ENCODE data around the gene MAP6. TPM values are rescaled to one million over a fixed set of nuclear protein-coding genes. Genes with fewer than 3 reads are reported as not detected.
A peak's percentile ranks its signal among the peaks of the same experiment; 100 is the strongest.

The MAP6 gene
- total and polyA plus RNA-seq, 2 of the 13 experiments (the other 11 are each of a cell fraction or from before 2014, with no cell fraction given): 0.04 TPM; not detected in 1

DNA sequence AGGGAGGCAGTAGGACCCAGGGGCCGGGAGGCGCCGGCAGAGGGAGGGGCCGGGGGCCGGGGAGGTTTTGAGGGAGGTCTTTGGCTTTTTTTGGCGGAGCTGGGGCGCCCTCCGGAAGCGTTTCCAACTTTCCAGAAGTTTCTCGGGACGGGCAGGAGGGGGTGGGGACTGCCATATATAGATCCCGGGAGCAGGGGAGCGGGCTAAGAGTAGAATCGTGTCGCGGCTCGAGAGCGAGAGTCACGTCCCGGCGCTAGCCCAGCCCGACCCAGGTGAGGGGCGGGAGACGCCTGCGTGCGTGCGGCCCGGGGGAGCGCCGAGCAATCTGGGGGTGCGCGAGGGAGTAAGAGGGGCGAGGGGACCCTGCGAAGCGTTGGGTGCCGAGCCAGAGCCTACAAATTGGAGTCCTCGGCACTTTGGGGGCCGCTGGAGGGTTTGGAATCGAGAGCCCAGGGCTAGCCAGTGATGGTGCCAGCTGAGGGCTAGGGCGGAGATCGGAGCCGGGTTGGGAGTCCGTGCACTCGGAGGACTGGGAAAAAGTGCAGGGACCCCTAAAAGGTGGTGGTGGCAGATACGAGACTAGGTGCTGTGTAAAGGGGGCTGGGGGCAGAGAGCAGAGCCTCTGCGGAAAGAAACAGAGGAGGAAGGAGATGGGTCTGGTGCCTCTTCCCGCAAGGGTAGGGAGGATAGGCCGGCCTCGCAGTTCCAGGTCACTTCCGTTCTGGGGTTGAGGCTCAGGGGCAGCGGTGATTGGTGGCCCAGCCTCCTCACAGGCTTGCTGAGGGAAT lies 106.6 kb downstream of the MAP6 start, which contains the start of gene SERPINH1 (continued):
- TF ChIP-seq MZF1 (CRISPR knock-in tag; IDR thresholded peaks at IDR 0.05; ENCODE audit: borderline replicate concordance) (no peak), ZBED4 (CRISPR knock-in tag; IDR thresholded peaks at IDR 0.05; ENCODE audit: borderline replicate concordance) (no peak; the same call in 1 of the 2 replicates), HHEX (CRISPR knock-in tag; IDR thresholded peaks at IDR 0.05) (no peak), SNAPC2 (CRISPR knock-in tag; IDR thresholded peaks at IDR 0.05) (no peak), DMAP1 (CRISPR knock-in tag; IDR thresholded peaks at IDR 0.05) (no peak; the same call in 1 of the 2 replicates), ZBTB20 (CRISPR knock-in tag; IDR thresholded peaks at IDR 0.05; ENCODE audit: borderline replicate concordance, low read depth) (peak; percentile 57; the same call in 1 of the 2 replicates), ZSCAN31 (CRISPR knock-in tag; IDR thresholded peaks at IDR 0.05; ENCODE audit: low read depth) (no peak), HNF1A (IDR thresholded peaks at IDR 0.05; ENCODE audit: low read depth) (no peak), HNF1A (CRISPR knock-in tag; IDR thresholded peaks at IDR 0.05; ENCODE audit: borderline replicate concordance) (no peak), ZNF296 (CRISPR knock-in tag; conservative IDR thresholded peaks at IDR 0.05) (0 out of 2 replicates have a peak, but pooled peaks have one; percentile 49), LBX2 (CRISPR knock-in tag; IDR thresholded peaks at IDR 0.05; ENCODE audit: borderline replicate concordance) (no peak), RAD21 (CRISPR knock-in tag; IDR thresholded peaks at IDR 0.05) (no peak), IKZF4 (CRISPR knock-in tag; IDR thresholded peaks at IDR 0.05; ENCODE audit: borderline replicate concordance, low read depth, not compliant biosample characterization) (no peak)
- TF ChIP-seq, protein P1, sequence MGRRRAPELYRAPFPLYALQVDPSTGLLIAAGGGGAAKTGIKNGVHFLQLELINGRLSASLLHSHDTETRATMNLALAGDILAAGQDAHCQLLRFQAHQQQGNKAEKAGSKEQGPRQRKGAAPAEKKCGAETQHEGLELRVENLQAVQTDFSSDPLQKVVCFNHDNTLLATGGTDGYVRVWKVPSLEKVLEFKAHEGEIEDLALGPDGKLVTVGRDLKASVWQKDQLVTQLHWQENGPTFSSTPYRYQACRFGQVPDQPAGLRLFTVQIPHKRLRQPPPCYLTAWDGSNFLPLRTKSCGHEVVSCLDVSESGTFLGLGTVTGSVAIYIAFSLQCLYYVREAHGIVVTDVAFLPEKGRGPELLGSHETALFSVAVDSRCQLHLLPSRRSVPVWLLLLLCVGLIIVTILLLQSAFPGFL (CRISPR knock-in tag; IDR thresholded peaks at IDR 0.05): no peak
- TF ChIP-seq, protein P2, sequence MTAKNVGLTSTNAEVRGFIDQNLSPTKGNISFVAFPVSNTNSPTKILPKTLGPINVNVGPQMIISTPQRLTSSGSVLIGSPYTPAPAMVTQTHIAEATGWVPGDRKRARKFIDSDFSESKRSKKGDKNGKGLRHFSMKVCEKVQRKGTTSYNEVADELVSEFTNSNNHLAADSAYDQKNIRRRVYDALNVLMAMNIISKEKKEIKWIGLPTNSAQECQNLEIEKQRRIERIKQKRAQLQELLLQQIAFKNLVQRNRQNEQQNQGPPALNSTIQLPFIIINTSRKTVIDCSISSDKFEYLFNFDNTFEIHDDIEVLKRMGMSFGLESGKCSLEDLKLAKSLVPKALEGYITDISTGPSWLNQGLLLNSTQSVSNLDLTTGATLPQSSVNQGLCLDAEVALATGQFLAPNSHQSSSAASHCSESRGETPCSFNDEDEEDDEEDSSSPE (CRISPR knock-in tag; IDR thresholded peaks at IDR 0.05): no peak; the same call in 1 of the 2 replicates
